Measurements from ENCODE around the gene MAN1B1. TPM values are rescaled to one million over a fixed set of nuclear protein-coding genes. Genes with fewer than 3 reads are reported as not detected.

MAN1B1 gene
- total RNA-seq, 1 donor from 2014 or later = 34.1 TPM

DNA sequence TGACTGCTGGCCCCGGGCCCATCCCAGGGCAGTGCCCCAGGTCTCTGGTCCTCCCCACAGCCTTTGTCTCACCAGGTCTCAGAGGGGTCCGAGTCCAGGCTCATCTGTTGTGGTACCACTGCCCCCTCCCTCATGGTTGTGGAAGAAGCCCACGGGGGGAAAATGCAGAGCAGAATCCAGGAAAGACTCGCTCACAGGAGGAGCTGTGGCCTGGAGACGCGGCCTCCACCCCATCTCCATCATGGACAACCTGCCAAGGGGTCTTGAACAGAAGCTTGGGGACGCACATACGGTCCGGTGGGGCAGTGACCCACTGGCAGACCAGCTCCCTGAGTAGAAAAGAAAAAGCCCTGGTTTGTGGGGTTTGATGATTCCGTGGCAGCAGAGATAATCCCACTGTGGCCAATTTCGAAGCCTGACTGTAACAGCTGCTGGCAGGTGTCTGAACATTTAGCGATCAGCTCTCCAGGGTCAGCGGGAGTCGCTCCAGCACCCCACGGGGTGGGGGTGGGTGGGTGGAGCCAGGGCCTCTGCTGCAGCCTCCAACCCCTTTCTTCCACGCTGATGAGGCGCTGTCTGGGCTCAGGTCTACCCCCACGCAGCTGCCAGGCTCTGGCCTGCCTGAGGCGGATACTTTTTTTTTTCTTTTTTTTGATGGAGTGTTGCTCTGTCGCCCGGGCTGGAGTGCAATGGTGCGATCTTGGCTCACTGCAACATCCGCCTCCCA is 50.3 kb downstream of the MAN1B1 start:
- Histone ChIP-seq H3K4me3 (no peak overlapping the region), H3K9me3 (no peaks in the 10 kb centered on the region), H3K27me3 (no peaks in the 10 kb centered on the region), H3K27ac (no peak overlapping the region), H3K4me1 (peaks cover 11% of the 10 kb centered on the region), H3K36me3 (no peaks in the 10 kb centered on the region)
- TF ChIP-seq POLR2AphosphoS5 (IDR thresholded peaks at IDR 0.05; ENCODE audit: insufficient read depth in 1 of 2, low read depth in 1 of 2) (no peak), POLR2A (IDR thresholded peaks at IDR 0.05) (no peak)
- TF ChIP-seq, protein P1, sequence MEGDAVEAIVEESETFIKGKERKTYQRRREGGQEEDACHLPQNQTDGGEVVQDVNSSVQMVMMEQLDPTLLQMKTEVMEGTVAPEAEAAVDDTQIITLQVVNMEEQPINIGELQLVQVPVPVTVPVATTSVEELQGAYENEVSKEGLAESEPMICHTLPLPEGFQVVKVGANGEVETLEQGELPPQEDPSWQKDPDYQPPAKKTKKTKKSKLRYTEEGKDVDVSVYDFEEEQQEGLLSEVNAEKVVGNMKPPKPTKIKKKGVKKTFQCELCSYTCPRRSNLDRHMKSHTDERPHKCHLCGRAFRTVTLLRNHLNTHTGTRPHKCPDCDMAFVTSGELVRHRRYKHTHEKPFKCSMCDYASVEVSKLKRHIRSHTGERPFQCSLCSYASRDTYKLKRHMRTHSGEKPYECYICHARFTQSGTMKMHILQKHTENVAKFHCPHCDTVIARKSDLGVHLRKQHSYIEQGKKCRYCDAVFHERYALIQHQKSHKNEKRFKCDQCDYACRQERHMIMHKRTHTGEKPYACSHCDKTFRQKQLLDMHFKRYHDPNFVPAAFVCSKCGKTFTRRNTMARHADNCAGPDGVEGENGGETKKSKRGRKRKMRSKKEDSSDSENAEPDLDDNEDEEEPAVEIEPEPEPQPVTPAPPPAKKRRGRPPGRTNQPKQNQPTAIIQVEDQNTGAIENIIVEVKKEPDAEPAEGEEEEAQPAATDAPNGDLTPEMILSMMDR (IDR thresholded peaks at IDR 0.05) = no peak
- intact Hi-C loops (cut with DNase I) = no loop called here
- no peak for DNase-seq (ENCODE audit: extremely low spot score in 2 of 2)

DNA sequence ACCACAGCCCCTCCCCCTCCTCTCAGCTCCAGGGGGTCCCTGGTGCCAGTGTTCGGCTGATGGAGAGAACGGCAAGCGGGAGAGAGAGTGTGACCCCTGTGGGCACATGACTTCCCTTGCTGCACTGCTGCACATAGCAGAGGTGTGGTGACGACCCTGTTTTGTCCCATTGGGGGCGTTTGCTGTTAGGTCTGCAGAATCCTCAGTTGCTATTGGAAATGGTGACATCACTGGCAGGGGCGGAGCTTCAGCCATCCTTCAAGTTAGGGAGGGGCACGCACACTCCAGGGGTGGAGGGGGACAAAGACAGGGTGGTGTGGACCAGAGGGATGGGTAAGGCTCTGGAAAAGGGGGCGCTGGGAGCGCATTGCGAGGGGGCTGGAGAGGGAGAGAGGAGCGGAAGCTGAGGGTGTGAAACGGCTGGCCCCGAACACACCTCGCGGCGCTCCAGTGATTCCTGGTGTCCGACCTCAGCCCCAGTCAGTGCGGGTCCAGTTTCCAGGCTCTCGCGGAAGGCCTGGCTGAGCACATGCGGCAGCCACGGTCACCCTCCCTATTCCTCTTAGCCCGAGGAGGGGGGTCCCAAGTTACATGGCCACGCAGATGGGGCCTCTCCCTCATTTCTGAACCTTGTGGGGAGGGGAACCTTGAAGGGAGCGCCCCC is 51.4 kb downstream of the MAN1B1 start:
- Histone ChIP-seq H3K4me3 (no peak overlapping the region), H3K27me3 (no peaks in the 10 kb centered on the region), H3K36me3 (no peaks in the 10 kb centered on the region), H3K9me3 (no peaks in the 10 kb centered on the region), H3K27ac (no peak overlapping the region), H3K4me1 (peaks cover 11% of the 10 kb centered on the region)
- intact Hi-C loops (cut with DNase I) = no loop called here
- no peak for DNase-seq (ENCODE audit: extremely low spot score in 2 of 2)
- TF ChIP-seq POLR2AphosphoS5 (IDR thresholded peaks at IDR 0.05; ENCODE audit: insufficient read depth in 1 of 2, low read depth in 1 of 2) (no peak), POLR2A (IDR thresholded peaks at IDR 0.05) (no peak)
- TF ChIP-seq, protein P1 (IDR thresholded peaks at IDR 0.05) = no peak

DNA sequence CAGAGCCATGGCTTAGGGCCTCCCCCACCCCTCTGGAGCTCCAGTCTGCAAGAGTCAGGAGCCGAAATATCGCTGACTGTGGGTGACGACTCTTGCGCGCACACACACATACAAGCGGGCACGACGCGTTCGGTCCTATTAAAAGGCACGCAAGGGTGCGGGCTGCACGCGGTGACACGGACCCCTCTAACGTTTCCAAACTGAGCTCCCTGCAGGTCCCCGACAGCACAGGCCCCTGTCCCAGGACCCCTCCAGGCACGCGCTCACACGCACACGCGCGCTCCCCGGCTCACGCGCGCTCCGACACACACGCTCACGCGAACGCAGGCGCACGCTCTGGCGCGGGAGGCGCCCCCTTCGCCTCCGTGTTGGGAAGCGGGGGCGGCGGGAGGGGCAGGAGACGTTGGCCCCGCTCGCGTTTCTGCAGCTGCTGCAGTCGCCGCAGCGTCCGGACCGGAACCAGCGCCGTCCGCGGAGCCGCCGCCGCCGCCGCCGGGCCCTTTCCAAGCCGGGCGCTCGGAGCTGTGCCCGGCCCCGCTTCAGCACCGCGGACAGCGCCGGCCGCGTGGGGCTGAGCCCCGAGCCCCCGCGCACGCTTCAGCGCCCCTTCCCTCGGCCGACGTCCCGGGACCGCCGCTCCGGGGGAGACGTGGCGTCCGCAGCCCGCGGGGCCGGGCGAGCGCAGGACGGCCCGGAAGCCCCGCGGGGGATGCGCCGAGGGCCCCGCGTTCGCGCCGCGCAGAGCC is 52.1 kb downstream of the MAN1B1 start, which contains the start of gene GRIN1:
TSS of gene GRIN1 (plus strand) at position 433 of the 746 bp plus-strand sequence. CDS start 333 bp downstream, outside the sequence.
- H3K27ac ChIP-seq = no peak within 1 kb of the TSS
- no peak for TF ChIP-seq POLR2AphosphoS5 (IDR thresholded peaks at IDR 0.05; ENCODE audit: insufficient read depth in 1 of 2, low read depth in 1 of 2)
- no peak for TF ChIP-seq POLR2A (IDR thresholded peaks at IDR 0.05)
- TF ChIP-seq, protein P1 (IDR thresholded peaks at IDR 0.05) = no peak
- H3K9me3 ChIP-seq = no peaks in the 10 kb centered on the region

DNA sequence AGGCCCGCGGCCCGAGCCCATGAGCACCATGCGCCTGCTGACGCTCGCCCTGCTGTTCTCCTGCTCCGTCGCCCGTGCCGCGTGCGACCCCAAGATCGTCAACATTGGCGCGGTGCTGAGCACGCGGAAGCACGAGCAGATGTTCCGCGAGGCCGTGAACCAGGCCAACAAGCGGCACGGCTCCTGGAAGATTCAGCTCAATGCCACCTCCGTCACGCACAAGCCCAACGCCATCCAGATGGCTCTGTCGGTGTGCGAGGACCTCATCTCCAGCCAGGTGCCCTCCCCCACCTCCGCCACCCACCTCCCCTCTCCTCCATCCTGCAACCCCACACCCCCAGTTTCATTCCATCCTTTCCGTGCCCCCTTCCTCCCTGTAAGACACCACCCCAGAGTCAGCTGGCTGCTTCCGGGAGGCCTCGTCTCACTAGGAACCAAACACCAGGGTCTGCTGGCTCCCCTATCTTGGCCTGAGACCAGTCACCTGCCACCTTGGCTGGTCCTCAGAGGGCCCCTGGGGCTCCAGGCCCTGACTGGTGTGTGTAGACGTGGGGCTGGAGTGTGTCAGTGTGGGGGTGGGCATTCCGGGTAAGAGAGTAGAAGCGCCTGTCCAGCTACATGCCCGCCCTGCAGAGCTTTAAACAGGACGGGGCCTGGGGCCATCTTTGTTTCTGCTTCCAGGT is 52.8 kb downstream of the MAN1B1 start:
- peaks cover 11% of the 10 kb centered on the region for H3K4me1 ChIP-seq
- no peak for TF ChIP-seq POLR2A (IDR thresholded peaks at IDR 0.05)
- TF ChIP-seq POLR2AphosphoS5 (IDR thresholded peaks at IDR 0.05; ENCODE audit: insufficient read depth in 1 of 2, low read depth in 1 of 2) = no peak
- TF ChIP-seq, protein P1 (IDR thresholded peaks at IDR 0.05) = no peak
- no peaks in the 10 kb centered on the region for H3K36me3 ChIP-seq
- no peak for DNase-seq (ENCODE audit: extremely low spot score in 2 of 2)
- no peak overlapping the region for H3K4me3 ChIP-seq
- H3K9me3 ChIP-seq = no peaks in the 10 kb centered on the region
- H3K27ac ChIP-seq = no peak overlapping the region
- intact Hi-C loops (cut with DNase I) = no loop called here
- H3K27me3 ChIP-seq = no peaks in the 10 kb centered on the region

More for the DNA sequence above, 52.1 kb downstream of the MAN1B1 start, which contains the start of gene GRIN1:
- intact Hi-C loops (cut with DNase I) = no loop called here
- H3K27me3 ChIP-seq = no peaks in the 10 kb centered on the region
- no peak for DNase-seq (ENCODE audit: extremely low spot score in 2 of 2)
- peaks cover 11% of the 10 kb centered on the region for H3K4me1 ChIP-seq
- no peaks in the 10 kb centered on the region for H3K36me3 ChIP-seq
- H3K4me3 ChIP-seq = no peak within 1 kb of the TSS
